ENCODE data around the gene THSD4.
A peak's percentile ranks its signal among the peaks of the same experiment; 100 is the strongest.

The THSD4 gene

DNA sequence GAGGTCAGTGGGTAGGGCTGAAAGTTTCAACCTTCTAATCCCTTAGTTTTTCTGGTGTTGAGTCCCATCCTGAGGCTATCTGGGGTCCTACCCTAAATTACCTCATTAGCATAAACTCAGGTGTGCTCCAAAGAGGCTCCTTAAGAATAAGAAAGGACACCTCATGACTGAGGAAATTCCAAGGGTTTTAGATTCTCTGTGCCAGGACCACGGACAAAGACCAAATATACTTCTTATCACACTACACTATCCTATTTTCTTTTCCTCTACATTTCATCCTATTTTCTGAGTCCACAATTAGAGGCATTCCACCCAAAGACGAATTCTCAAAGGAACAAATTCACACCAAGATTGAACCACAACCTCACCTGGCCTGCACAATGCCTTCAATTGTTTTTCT lies 9.8 kb upstream of the THSD4 start:
- in situ Hi-C loops (cut with HindIII; ENCODE audit: low pct_unique_long_range_greater_than_20kb, low sequenced_read_pairs), result no loop called here
- no peak for TF ChIP-seq JUND (IDR thresholded peaks at IDR 0.05; ENCODE audit: low read depth)
- no peak for DNase-seq (ENCODE audit: low read depth in 1 of 2, low spot score in 1 of 2)

DNA sequence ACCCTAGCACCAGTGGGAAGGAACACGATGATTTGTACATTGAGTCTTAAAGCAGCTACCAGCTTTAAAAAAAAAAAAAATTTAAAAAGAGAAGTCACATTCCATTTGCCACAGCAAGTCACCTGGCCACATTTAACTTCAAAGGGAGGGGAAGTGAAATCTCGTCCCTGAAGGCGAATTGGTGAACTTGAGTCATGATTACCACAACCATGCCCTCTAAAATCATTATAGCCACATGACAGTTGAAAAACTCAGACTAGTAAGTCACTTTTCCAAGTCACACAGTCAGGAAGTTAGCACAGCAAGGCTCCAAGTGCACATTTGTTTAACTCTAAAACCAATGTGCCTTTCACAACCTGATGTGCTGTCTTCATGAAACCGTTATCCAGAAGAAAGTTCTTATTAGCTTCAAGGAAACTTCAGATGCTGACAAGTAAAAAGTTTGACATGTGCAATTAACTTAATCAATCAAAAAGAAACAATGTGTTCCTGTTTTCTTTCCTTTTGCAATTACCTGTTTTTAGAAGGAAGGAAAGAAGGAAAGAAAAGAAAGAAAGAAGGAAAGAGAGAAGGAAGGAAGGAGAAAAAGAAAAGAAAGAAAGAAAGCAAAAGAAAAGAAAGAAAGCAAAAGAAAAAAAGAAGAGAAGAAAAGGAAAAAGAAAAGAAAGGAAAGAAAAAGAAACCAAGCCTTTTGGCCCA lies 8.3 kb upstream of the THSD4 start:
- in situ Hi-C loops (cut with HindIII; ENCODE audit: low pct_unique_long_range_greater_than_20kb, low sequenced_read_pairs), result no loop called here
- no peak for TF ChIP-seq JUND (IDR thresholded peaks at IDR 0.05; ENCODE audit: low read depth)
- DNase-seq (ENCODE audit: low read depth in 1 of 2, low spot score in 1 of 2), result no peak

DNA sequence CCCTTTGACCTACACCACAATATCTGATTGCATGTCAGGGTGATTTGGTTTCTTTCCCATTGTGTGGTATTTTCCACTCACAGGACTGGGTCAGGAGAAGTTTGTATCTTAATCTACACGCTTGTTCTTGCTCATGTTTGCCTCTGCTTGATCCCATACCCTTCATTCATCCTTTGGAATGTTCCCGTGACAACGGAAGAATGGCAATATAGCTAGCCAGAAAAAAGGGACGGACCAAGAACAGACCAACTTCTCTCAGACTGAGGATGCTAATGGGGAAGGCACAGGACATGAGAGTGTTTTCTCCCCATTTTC lies 7.8 kb upstream of the THSD4 start:
- peak in 1 of 2 experiments; percentile 65 for DNase-seq (ENCODE audit: low read depth in 1 of 2, low spot score in 1 of 2)
- TF ChIP-seq JUND (IDR thresholded peaks at IDR 0.05; ENCODE audit: low read depth), result no peak
- in situ Hi-C loops (cut with HindIII; ENCODE audit: low pct_unique_long_range_greater_than_20kb, low sequenced_read_pairs), result no loop called here

DNA sequence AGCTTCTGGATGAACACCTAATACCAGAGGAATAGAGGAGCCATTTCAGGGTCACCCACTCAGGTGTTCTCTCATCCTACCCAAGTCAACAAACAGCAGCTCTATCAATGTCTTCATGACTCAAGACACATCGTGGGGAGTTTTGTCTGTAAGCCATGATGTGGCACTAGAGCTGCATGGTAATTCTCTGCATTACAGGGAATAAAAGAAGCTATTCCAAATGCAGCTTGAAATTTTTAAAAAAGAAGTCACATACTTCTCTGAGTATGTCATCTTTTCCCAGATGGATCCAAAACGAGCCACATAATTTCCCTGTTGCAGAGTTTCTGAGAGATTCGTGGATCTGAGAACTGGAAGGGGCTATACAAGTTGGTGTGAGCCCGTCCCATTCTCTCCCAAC lies 6.1 kb upstream of the THSD4 start:
- in situ Hi-C loops (cut with HindIII; ENCODE audit: low pct_unique_long_range_greater_than_20kb, low sequenced_read_pairs), result no loop called here
- TF ChIP-seq JUND (IDR thresholded peaks at IDR 0.05; ENCODE audit: low read depth), result no peak
- DNase-seq (ENCODE audit: low read depth in 1 of 2, low spot score in 1 of 2), result no peak

DNA sequence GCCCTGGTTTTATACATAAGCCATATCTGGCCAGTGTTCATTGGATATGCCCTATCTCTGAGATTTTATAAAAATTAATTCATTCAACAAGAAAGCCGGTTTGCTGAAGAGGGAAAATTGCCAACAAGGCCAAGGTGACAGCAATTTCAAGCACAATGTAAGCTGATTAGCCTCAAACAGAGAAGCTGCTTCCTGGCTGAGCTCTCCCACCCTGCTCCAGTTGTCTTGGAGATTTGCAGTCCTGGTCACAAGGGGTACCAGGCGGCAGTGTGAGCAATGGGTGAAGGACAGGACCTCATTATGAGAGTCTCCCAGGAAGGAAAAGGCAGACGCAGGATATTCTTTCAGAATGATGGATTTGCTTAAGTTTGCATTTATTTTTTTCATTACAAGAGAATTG lies 5.4 kb upstream of the THSD4 start:
- no peak for DNase-seq (ENCODE audit: low read depth in 1 of 2, low spot score in 1 of 2)
- in situ Hi-C loops (cut with HindIII; ENCODE audit: low pct_unique_long_range_greater_than_20kb, low sequenced_read_pairs), result no loop called here
- no peak for TF ChIP-seq JUND (IDR thresholded peaks at IDR 0.05; ENCODE audit: low read depth)

DNA sequence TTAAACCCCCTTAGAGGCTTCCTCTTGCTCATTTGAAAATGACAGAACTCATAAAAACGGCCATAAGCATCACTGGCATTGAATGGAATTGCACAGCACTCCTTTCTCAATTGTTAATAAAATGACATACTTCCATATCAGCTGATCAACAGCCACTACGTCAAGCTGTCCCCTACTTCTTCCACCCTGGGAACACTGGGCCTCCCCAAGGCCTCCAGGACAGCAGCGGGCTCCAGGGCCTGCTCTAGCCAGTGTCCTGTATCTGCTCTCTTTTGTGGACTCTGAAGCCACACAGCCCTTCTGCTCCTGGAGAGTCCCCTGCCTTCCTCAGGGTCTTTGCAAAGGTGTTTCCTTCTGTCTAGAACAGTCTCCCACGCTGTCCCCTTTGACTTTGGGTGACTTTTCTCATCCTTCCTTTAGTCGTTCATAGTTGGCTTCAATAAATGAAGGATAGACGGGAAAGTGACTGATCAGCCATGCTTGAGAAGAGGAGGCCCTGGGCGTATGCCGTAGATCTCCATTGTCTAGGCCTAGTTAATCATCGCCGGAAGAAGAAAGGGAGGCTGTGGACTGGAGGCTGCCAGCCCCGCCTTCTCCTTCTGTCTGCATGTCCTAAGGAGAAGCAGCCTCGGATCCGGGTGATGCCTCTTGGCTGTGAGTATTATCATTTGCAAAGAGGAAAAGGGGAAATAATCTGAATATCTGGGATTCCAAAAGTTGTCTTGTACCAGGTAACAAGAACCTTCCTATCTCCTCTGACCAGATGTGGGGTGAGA lies 4.7 kb upstream of the THSD4 start:
- in situ Hi-C loops (cut with HindIII; ENCODE audit: low pct_unique_long_range_greater_than_20kb, low sequenced_read_pairs), result no loop called here
- TF ChIP-seq JUND (IDR thresholded peaks at IDR 0.05; ENCODE audit: low read depth), result no peak
- DNase-seq (ENCODE audit: low read depth in 1 of 2, low spot score in 1 of 2), result no peak

DNA sequence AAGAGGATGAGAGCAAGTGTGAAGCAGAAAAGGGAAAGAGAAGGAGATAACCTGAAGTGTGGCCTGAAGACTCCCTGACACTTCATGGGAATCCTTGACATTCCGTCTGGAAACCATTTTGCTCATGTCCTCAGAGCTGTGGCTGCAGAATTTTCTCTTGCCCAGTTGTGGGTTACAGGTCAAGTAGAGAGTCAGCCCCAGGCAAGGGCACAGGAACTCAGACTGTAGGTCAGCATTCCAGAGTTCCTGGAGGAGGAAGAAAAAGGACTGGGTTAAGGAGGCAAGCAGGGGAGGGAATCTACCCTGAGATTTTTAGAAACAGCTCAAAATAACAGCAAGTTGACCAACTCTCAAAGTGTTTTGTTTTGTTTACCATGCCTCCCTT lies 4.1 kb upstream of the THSD4 start:
- in situ Hi-C loops (cut with HindIII; ENCODE audit: low pct_unique_long_range_greater_than_20kb, low sequenced_read_pairs), result no loop called here
- DNase-seq (ENCODE audit: low read depth in 1 of 2, low spot score in 1 of 2), result peak in 1 of 2 experiments; percentile 92
- no peak for TF ChIP-seq JUND (IDR thresholded peaks at IDR 0.05; ENCODE audit: low read depth)

DNA sequence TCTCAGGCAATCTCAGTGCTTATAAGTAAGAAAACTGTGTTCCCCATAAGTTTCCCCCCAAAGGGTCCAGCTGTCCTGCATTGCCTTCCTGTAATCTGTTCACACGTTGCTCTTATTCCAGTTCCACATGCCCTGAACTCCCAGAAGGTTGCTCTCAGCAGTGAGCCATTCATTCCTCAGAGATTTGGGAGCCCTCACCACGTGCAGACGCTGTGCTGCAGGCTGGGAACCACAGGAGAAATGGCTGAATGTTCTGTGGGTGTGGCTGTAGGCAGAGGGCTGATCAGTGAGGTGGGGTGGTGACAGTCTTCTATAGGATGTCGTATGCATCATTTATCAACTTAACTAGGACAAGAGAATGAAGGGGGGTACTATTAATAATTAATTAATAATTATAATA lies 3.3 kb upstream of the THSD4 start:
- in situ Hi-C loops (cut with HindIII; ENCODE audit: low pct_unique_long_range_greater_than_20kb, low sequenced_read_pairs), result no loop called here
- DNase-seq (ENCODE audit: low read depth in 1 of 2, low spot score in 1 of 2), result no peak
- no peak for TF ChIP-seq JUND (IDR thresholded peaks at IDR 0.05; ENCODE audit: low read depth)

DNA sequence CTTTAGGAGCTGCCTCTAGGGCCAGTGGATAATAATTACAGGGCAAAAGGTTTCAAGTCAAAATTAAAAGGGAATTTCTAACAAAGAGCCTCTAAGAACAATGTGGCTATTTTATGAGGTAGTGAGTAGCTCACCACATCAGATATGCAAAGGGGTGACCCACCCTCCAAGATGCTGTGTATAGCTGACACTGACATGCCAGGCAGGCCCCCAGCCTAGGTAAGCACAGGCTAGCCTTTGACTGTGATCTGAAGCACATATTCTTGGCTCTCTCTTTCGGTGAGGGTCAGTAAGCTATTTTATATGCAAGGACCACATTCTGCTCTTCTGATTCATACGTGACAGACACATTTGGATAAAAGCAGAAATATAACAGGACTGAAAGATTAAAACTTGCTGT lies 2.8 kb upstream of the THSD4 start:
- no peak for TF ChIP-seq JUND (IDR thresholded peaks at IDR 0.05; ENCODE audit: low read depth)
- in situ Hi-C loops (cut with HindIII; ENCODE audit: low pct_unique_long_range_greater_than_20kb, low sequenced_read_pairs), result no loop called here
- no peak for DNase-seq (ENCODE audit: low read depth in 1 of 2, low spot score in 1 of 2)

DNA sequence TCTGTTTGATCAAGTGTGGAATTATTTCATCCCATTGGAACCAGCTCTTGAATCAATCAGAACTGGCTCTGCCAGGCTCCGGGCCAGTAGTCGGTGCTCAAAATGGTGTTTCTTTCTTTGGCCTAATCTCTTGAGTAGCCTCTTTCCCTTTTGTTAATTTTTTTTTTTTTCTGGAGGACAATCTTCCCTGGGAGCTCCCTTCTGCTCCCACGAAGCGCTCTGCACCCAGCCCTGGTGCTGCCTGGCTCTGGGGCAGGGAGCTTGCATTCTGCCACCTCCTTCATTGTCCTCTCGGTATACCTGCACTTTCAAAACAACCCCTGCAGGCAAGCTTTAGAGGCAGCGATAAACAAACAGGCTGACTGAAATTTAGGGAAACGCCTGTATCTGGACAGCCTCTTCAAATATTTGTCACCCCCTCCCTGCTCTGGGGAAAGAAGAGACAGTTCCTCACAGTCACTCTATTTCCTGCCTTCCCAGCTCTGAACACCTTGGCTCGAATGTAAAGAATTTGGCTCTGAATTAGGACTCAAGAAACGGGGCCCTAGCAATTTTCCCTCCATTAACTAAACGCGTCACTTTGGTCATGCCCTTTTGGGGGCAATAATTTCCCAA lies 1.1 kb upstream of the THSD4 start:
- in situ Hi-C loops (cut with HindIII; ENCODE audit: low pct_unique_long_range_greater_than_20kb, low sequenced_read_pairs), result no loop called here
- peak in 1 of 2 experiments; percentile 98 for DNase-seq (ENCODE audit: low read depth in 1 of 2, low spot score in 1 of 2)
- TF ChIP-seq JUND (IDR thresholded peaks at IDR 0.05; ENCODE audit: low read depth), result peak; percentile 29; the same call in 1 of the 2 replicates

DNA sequence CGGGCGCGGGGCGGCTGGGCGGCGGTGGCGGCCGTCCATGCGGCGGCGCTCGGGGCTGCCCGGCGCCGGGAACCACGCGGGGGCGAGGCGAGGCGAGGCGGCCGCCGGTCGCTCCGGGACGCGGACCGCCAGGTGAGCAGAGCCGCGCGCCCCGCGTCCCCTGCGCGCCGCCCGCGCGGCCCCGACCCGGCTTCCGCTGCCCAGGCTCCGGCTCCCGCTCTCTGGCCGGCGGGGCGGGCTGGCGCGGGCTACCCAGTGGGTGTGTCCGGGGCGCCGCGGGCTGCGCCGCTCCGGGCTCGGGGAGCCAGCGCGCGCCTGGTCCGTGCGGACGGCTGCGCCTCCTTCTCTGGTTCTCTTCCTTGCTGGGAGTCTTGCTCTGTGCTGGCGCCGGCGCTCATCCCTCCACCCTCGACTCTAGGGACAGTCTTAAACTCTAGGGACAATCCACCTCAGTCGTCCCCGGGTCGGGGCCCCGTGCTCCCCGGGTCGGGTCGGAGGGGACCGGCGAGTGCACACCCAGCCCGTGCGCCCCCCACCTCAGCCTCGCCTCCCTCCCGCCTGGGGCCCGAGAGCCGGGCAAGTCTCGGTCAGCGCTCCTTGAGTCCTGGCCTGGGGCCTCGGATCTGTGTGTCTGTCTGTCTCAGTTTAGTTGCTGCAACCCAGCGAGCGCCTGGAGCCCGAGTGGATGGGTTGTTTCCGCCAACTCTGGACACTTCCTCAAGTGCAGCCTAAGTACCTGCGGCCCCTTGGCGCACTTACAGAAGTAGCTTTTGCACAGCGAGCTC lies 488 bp downstream of the THSD4 start:
- no peak for TF ChIP-seq JUND (IDR thresholded peaks at IDR 0.05; ENCODE audit: low read depth)
- peak; percentile 70 for DNase-seq (ENCODE audit: low read depth in 1 of 2, low spot score in 1 of 2)
- in situ Hi-C loops (cut with HindIII; ENCODE audit: low pct_unique_long_range_greater_than_20kb, low sequenced_read_pairs), result no loop called here

DNA sequence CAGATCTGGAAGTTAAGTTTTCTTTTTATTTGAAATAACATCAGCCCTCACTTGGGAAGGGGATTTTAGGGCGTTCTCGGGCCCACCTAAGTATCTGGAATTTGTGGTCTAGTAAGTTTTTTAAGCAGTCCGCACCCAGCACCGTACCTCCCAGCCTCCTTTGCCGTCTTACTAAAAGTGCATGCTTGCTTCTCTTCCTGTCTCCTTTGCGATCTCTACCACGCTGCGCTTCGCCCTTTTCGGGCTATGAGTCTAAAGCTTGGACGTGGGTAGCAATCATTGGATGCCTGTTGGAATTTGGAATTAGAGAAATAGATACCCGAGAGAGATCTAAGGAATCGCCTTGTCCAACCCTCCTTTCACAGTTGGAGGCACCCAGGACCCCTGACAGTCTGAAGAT lies 1.1 kb downstream of the THSD4 start:
- TF ChIP-seq JUND (IDR thresholded peaks at IDR 0.05; ENCODE audit: low read depth), result no peak
- DNase-seq (ENCODE audit: low read depth in 1 of 2, low spot score in 1 of 2), result peak; percentile 55 to 56
- in situ Hi-C loops (cut with HindIII; ENCODE audit: low pct_unique_long_range_greater_than_20kb, low sequenced_read_pairs), result no loop called here

DNA sequence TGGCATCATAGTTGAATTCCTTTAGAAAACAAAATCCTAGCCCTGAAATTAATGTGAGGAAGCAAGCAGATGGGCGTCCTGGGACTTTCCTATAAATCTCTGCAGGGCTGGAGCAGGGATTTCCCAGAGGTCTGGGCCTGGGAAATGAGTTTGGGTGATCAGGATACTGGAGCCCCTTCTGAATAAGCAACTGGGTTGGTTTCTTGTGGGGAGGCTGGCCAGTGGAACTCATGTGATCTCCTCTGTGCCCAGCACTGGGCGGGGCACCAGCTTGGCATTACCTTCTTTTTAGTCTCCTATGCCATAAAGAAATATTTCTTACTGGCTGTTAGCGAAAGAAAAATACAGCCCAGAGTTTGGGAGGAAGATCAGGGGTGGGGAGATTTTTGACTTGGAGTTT lies 1.7 kb downstream of the THSD4 start:
- in situ Hi-C loops (cut with HindIII; ENCODE audit: low pct_unique_long_range_greater_than_20kb, low sequenced_read_pairs), result no loop called here
- DNase-seq (ENCODE audit: low read depth in 1 of 2, low spot score in 1 of 2), result peak; percentile 51 to 85
- TF ChIP-seq JUND (IDR thresholded peaks at IDR 0.05; ENCODE audit: low read depth), result no peak
